K562 (cell line): ENCODE results near the gene CCDC17. TPM values are rescaled to one million over a fixed set of nuclear protein-coding genes. Genes with fewer than 3 reads are reported as not detected.
A peak's percentile ranks its signal among the peaks of the same experiment; 100 is the strongest.

Experiments
- ATAC-seq: fragments of 200-7000 bp; cut with Tn5 transposase; 3 replicates; pipeline ENCODE4 v1.9.1; 2020; ENCODE audit warnings: moderate library complexity
- BruUV-seq: library from RNA; stranded (reverse); fragments of 400-500 nt; replicated peaks from 2 replicates; lab custom pipeline; 2021; lab: Mats Ljungman, UMichigan
- CTCF ChIA-PET: fragments of 300-600 bp; formaldehyde crosslinking; extraction: SDS; loops from one replicate; lab custom pipeline; 2021; ENCODE audit warnings: low intra/inter-chr PET ratio; lab: Yijun Ruan, JAX
- POLR2A ChIA-PET: fragments of 300-600, 350-650 bp; sonication (Branson Sonifier 250); formaldehyde crosslinking; extraction: SDS; loops from one replicate; lab custom pipeline; 2021; ENCODE audit warnings: antibody characterized with exemption, inconsistent platforms; lab: Yijun Ruan, JAX
- DNase-seq, 4 experiments: peaks; one replicate each; pipeline versions ENCODE4 v3.0.0 to v3.0.0-alpha.2; 2011 to 2018; ENCODE audit warnings: low spot score in 3 of 4, mixed read lengths in 3 of 4; ENCODE audit errors: extremely low read depth in 1 of 4
- FAIRE-seq: peaks from 2 replicates; lab custom pipeline; 2011; peaks lifted over from hg19 to GRCh38; lab: Jason Lieb, UNC
- H2AFZ ChIP-seq: 2 replicates; pipeline ENCODE4 v1.6.0; 2011; ENCODE audit warnings: low read depth, low read length, control low read depth, inconsistent platforms
- H3K27ac ChIP-seq: fragments of 200-600 bp; 3 replicates; pipeline ENCODE4 v1.8.0; 2011; ENCODE audit warnings: low read depth, mild to moderate bottlenecking, control low read depth, inconsistent platforms, low read length, moderate library complexity, mixed read lengths; ENCODE audit errors: extremely low read depth
- H3K27me3 ChIP-seq, 2 experiments: fragments of 300-600 bp in 1 of 2; 2 replicates in 1 of 2; 3 replicates in 1 of 2; pipeline versions ENCODE4 v1.6.0 to v1.8.0; 2011; ENCODE audit warnings: inconsistent platforms in 2 of 2, low read length in 2 of 2, mild to moderate bottlenecking in 1 of 2, mixed read lengths in 1 of 2, moderate library complexity in 1 of 2; ENCODE audit not compliant: control insufficient read depth in 2 of 2, insufficient read depth in 2 of 2
- H3K36me3 ChIP-seq: fragments of 300-600 bp; 3 replicates; pipeline ENCODE4 v1.8.0; 2011; ENCODE audit warnings: mild to moderate bottlenecking, low read length, inconsistent platforms; ENCODE audit not compliant: control insufficient read depth, insufficient read depth
- H3K4me1 ChIP-seq, 2 experiments: fragments of 200-600 bp in 1 of 2; replicated peaks in 1 of 2; 2 replicates in 1 of 2; 3 replicates in 1 of 2; pipeline versions ENCODE4 v1.5.1 to v1.8.0; 2011; ENCODE audit warnings: inconsistent platforms in 2 of 2, low read length in 2 of 2, mild to moderate bottlenecking in 1 of 2, mixed read lengths in 1 of 2, moderate library complexity in 1 of 2; ENCODE audit not compliant: control insufficient read depth in 2 of 2, insufficient read depth in 2 of 2
- H3K4me2 ChIP-seq: 2 replicates; pipeline ENCODE4 v1.6.1; 2011; ENCODE audit warnings: low read length, control low read depth, inconsistent platforms, mixed read lengths; ENCODE audit not compliant: insufficient read depth
- H3K4me3 ChIP-seq: fragments of 200-600 bp; sonication (generic), shearing (Covaris generic); 2 replicates; pipeline ENCODE4 v1.5.1; 2016; ENCODE audit warnings: control low read depth, inconsistent platforms
- H3K79me2 ChIP-seq: fragments of 200-600 bp; 3 replicates; pipeline ENCODE4 v1.8.0; 2011; ENCODE audit warnings: low read length, inconsistent platforms; ENCODE audit not compliant: control insufficient read depth, insufficient read depth
- H3K9ac ChIP-seq, 2 experiments: 2 replicates each; pipeline versions ENCODE4 v1.6.0 to v1.6.1; 2011; ENCODE audit warnings: low read depth in 2 of 2, low read length in 2 of 2, control low read depth in 1 of 2, inconsistent platforms in 1 of 2, mild to moderate bottlenecking in 1 of 2, mixed read lengths in 1 of 2; ENCODE audit not compliant: insufficient read depth in 1 of 2
- H3K9me1 ChIP-seq: one replicate; pipeline ENCODE4 v1.6.0; 2011; ENCODE audit warnings: inconsistent platforms, mild to moderate bottlenecking, low read length, moderate library complexity; ENCODE audit not compliant: control insufficient read depth, insufficient read depth
- H3K9me3 ChIP-seq: replicated peaks from 2 replicates; pipeline ENCODE4 v1.5.1; 2011; ENCODE audit warnings: low read depth, low read length, inconsistent platforms; ENCODE audit not compliant: control insufficient read depth, insufficient read depth
- H4K20me1 ChIP-seq: replicated peaks from 2 replicates; pipeline ENCODE4 v1.6.1; 2011; ENCODE audit warnings: low read length, inconsistent platforms, mixed read lengths; ENCODE audit not compliant: control insufficient read depth, insufficient read depth
- NRF1 ChIP-seq, 2 experiments: fragments of 450-650 bp; IDR thresholded peaks in 1 of 2; conservative IDR thresholded peaks in 1 of 2; 2 replicates each; pipeline ENCODE4 v1.6.1; 2014; ENCODE audit warnings: mild to moderate bottlenecking in 2 of 2
- POLR2AphosphoS5 ChIP-seq: IDR thresholded peaks from 2 replicates; pipeline ENCODE4 v1.6.1; 2011; ENCODE audit warnings: mild to moderate bottlenecking, low read depth, low read length, moderate library complexity; ENCODE audit not compliant: control insufficient read depth, insufficient read depth
- POU5F1 ChIP-seq: fragments of 150-350 bp; IDR thresholded peaks from 2 replicates; pipeline ENCODE4 v1.6.1; 2014; ENCODE audit warnings: borderline replicate concordance, low read length, low read depth, mild to moderate bottlenecking; ENCODE audit not compliant: partially characterized antibody
- SMARCC2 ChIP-seq: fragments of 450-650 bp; IDR thresholded peaks from 2 replicates; pipeline ENCODE4 v1.6.1; 2017; ENCODE audit warnings: antibody characterized with exemption, moderate library complexity, mild to moderate bottlenecking, low read depth
- SUPT5H ChIP-seq: fragments of 450-650 bp; IDR thresholded peaks from 2 replicates; pipeline ENCODE4 v1.6.1; 2016
- TAF7 ChIP-seq: fragments of 450-650 bp; IDR thresholded peaks from 2 replicates; pipeline ENCODE4 v1.6.1; 2016; ENCODE audit warnings: missing genetic modification characterization, missing compliant biosample characterization
- WGBS: fragments of 100-300 bp; shearing (Covaris generic); methylation state at CpG from one replicate; pipeline ENCODE4 v1.1.6; 2016; ENCODE audit warnings: low coverage, mixed read lengths; ENCODE audit not compliant: insufficient coverage; ENCODE audit errors: missing lambda C conversion rate; 5-methylcytosine and 5-hydroxymethylcytosine counted together
- in situ Hi-C: fragments of 300-500 bp; cut with MboI; formaldehyde crosslinking; loops from 4 replicates; pipeline ENCODE4 v1.15.0; 2018; ENCODE audit warnings: inconsistent platforms, mixed read lengths
- intact Hi-C: fragments of 100-400 bp; cut with micrococcal nuclease; formaldehyde crosslinking; loops from 2 replicates; pipeline ENCODE4 v1.14.2; 2022
- polyA plus RNA-seq, 8 experiments: library from polyadenylated mRNA; depleted of rRNA in 4 of 8; stranded (reverse) in 5 of 8; unstranded in 3 of 8; fragments of >200 nt; fragmentation: Nextera tagmentation in 2 of 8; fragmentation: Illumina TruSeq in 1 of 8; extraction: Ambion mirVana in 2 of 8; extraction: Trizol in 1 of 8; gene quantifications; 2 replicates each; pipeline versions ENCODE4 v1.2.1 to v1.2.3, GENCODE V29; 2011 to 2014; ENCODE audit warnings: inconsistent platforms in 1 of 8, missing spikeins in 1 of 8
- total RNA-seq, 7 experiments: library from RNA; depleted of rRNA in 6 of 7; stranded (reverse); fragments of >200 nt in 6 of 7; fragmentation: Illumina TruSeq in 2 of 7; extraction: Trizol in 2 of 7; gene quantifications; 2 replicates each; pipeline versions ENCODE4 v1.2.1 to v1.2.3, GENCODE V29; 2011 to 2021; ENCODE audit warnings: low replicate concordance in 1 of 7
- TF ChIP-seq, protein P1 (sequence below), 2 experiments: IDR thresholded peaks in 1 of 2; conservative IDR thresholded peaks in 1 of 2; 2 replicates each; pipeline ENCODE4 v1.6.1; 2016; ENCODE audit warnings: low read depth in 2 of 2, mild to moderate bottlenecking in 1 of 2, missing compliant biosample characterization in 1 of 2, missing genetic modification characterization in 1 of 2, moderate library complexity in 1 of 2

The CCDC17 gene
- total and polyA plus RNA-seq, 9 of the 15 experiments (the other 6 are each of a cell fraction or from before 2014, with no cell fraction given): 0.20 to 2.4 (median 0.85) TPM

DNA sequence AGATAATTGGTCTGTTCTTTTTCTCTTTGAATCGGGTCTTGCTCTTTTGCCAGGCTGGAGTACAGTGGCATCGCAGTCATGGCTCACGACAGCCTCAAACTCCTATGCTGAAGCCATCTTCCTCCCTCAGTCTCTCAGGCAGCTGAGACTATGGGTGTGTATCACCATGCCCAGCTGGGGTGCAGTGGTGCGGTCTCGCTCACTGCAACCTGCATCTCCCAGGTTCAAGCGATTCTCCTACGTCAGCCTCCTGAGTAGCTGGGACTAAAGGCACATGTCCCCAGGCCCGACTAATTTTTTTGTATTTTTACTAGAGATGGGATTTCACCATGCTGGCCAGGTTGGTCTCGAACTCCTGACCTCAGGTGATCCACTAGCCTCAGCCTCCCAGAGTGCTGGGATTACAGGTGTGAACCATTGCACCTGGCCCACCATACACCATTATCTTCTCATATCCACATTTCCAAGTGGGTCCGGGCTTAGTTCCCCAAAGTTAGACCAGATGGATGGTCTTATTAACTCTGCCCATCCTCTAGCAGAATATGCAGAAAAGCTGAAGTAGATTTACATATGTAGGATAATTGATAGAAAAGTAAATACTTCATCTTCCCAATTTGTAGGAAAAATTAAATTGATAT lies 13.1 kb downstream of the CCDC17 start (continued):
- TF ChIP-seq, protein P1, sequence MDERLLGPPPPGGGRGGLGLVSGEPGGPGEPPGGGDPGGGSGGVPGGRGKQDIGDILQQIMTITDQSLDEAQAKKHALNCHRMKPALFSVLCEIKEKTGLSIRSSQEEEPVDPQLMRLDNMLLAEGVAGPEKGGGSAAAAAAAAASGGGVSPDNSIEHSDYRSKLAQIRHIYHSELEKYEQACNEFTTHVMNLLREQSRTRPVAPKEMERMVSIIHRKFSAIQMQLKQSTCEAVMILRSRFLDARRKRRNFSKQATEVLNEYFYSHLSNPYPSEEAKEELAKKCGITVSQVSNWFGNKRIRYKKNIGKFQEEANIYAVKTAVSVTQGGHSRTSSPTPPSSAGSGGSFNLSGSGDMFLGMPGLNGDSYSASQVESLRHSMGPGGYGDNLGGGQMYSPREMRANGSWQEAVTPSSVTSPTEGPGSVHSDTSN (CRISPR knock-in tag; IDR thresholded peaks at IDR 0.05; ENCODE audit: low read depth): no peak
- TF ChIP-seq, protein P1 (tag; conservative IDR thresholded peaks at IDR 0.05; ENCODE audit: low read depth): no peak
- no peak for TF ChIP-seq POU5F1

DNA sequence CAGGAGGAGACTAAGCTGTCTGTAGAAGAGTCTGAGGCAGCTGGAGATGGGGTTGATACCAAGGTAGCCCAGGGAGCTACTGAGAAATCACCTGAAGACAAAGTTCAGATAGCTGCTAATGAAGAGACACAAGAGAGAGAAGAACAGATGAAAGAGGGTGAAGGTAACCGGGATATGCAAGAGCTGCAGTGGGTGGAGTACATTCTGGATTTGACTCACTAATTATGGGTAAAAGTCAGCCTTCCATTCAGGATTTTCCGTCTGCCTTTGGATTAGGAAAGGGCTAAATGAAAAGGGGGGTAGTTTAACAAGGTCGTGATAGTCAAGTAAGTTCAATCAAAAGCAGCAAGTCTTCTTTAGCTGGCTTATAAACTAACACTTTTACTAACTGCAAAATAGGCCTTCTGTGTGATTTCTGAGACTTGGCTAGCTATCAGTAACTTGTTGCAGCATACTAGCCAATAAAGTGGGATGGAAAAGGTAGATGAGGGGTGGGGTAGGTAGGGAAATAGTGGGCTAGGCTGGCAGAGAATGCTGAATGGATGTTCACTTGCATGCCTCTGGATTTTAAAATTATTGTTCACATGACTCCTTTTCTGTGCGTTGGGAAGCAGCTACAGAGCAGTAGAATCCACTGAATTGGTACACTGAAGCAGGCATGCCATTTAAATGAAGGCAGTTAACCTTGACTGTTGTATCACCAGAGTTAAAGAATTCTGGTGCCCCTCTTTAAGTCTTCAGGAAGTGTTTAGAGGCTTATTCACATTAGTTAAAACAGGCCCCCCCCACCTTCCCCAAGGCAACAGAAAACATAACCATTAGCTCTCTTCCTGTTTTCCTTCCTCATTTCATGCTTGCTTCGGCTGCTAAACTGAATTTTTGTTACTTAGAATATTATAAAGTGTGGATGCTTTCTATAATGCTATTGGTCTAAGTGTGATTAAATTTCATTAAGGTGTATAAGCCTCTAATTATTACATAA lies 15.4 kb downstream of the CCDC17 start:
- Histone ChIP-seq H2AFZ (no peak overlapping the region), H3K4me2 (no peak overlapping the region), H4K20me1 (no peaks in the 10 kb centered on the region), H3K4me3 (no peak overlapping the region), H3K27ac (no peak overlapping the region), H3K9ac (no peak overlapping the region), H3K36me3 (peaks cover 94% of the 10 kb centered on the region), H3K9me1 (no peaks in the 10 kb centered on the region), H3K4me1 (no peaks in the 10 kb centered on the region; a peak in 1 of 5 replicates), H3K79me2 (peaks cover 53% of the 10 kb centered on the region), H3K27me3 (no peaks in the 10 kb centered on the region), H3K9me3 (no peaks in the 10 kb centered on the region)
- WGBS: 86% methylated on average over 5 of the region's 5 CpGs
- in situ Hi-C loops: no loop called here
- DNase-seq (no peak), ATAC-seq (no peak; the same call in 2 of the 3 replicates), FAIRE-seq (no peak)
- intact Hi-C loops: no loop called here
- TF ChIP-seq NRF1 (conservative IDR thresholded peaks at IDR 0.05 in 1 of 2, IDR thresholded peaks at IDR 0.05 in 1 of 2) (no peak), TAF7 (no peak), SMARCC2 (no peak), POLR2AphosphoS5 (peak; percentile 7; the same call in 1 of the 2 replicates), SUPT5H (peak; percentile 60; the same call in 1 of the 2 replicates)
- POLR2A ChIA-PET: interaction anchor here (0.7 to 2.1 kb wide), 8 partner anchors 9 to 418 kb away, joined by 3 to 9 read pairs (median 4); partner anchors contain the start of genes CCDC163, MMACHC and PRDX1
- no TSS peak for BruUV-seq
- CTCF ChIA-PET: no interaction called here
